Activated CD8-positive, alpha-beta memory T cell treated with anti-CD3 and anti-CD28 coated beads, Interleukin-2, amount 50 U/mL, for 48 hours (primary cell): ENCODE measurements around the gene ROPN1B.
A peak's percentile ranks its signal among the peaks of the same experiment; 100 is the strongest.
"Not testable (repeated sequence)": the region's sequence is repeated elsewhere in the genome, so short reads cannot be mapped to it uniquely, and the experiment has no call there.

Experiments
- DNase-seq: peaks from one replicate; pipeline ENCODE4 v3.0.0-alpha.2; 2020

Gene ROPN1B

GRCh38 chr3:125968701-125969592 lies at the start of gene ROPN1B:
Gene ROPN1B (plus strand): TSS chr3:125969178. CDS start chr3:125972055, 2,877 bp downstream.
- not testable (repeated sequence) for DNase-seq

GRCh38 chr3:125920191-125920590 lies 48.8 kb upstream of the ROPN1B start:
- DNase-seq = not testable (repeated sequence)

- DNase-seq = not testable (repeated sequence)
These were observed 48.2 kb upstream of the ROPN1B start for GRCh38 chr3:125920751-125921279.

GRCh38 chr3:125921712-125922111 lies 47.3 kb upstream of the ROPN1B start:
- DNase-seq = peak; percentile 61

GRCh38 chr3:125923324-125924115 lies 45.5 kb upstream of the ROPN1B start:
- DNase-seq = not testable (repeated sequence)

- not testable (repeated sequence) for DNase-seq
These were observed 44.7 kb upstream of the ROPN1B start for GRCh38 chr3:125924276-125924675.

- not testable (repeated sequence) for DNase-seq
These were observed 43.3 kb upstream of the ROPN1B start for GRCh38 chr3:125925727-125926126.

GRCh38 chr3:125928771-125929545 lies 40.0 kb upstream of the ROPN1B start:
- peak; percentile 88 for DNase-seq

GRCh38 chr3:125929765-125930164 lies 39.2 kb upstream of the ROPN1B start:
- not testable (repeated sequence) for DNase-seq

GRCh38 chr3:125931355-125931880 lies 37.6 kb upstream of the ROPN1B start:
- DNase-seq = not testable (repeated sequence)

- DNase-seq = not testable (repeated sequence)
These were observed 35.4 kb upstream of the ROPN1B start for GRCh38 chr3:125933397-125934173.

- DNase-seq = not testable (repeated sequence)
These were observed 33.6 kb upstream of the ROPN1B start for GRCh38 chr3:125935252-125935874.

- not testable (repeated sequence) for DNase-seq
These were observed 32.7 kb upstream of the ROPN1B start for GRCh38 chr3:125936210-125936815.

GRCh38 chr3:125936891-125937290 lies 32.1 kb upstream of the ROPN1B start:
- not testable (repeated sequence) for DNase-seq

GRCh38 chr3:125947806-125948205 lies 21.2 kb upstream of the ROPN1B start:
- DNase-seq = not testable (repeated sequence)

- DNase-seq = not testable (repeated sequence)
These were observed 20.1 kb upstream of the ROPN1B start for GRCh38 chr3:125948901-125949300.

- not testable (repeated sequence) for DNase-seq
These were observed 17.8 kb upstream of the ROPN1B start for GRCh38 chr3:125951176-125951575.

- not testable (repeated sequence) for DNase-seq
These were observed 12.0 kb upstream of the ROPN1B start for GRCh38 chr3:125957020-125957419.

- DNase-seq = no peak
These were observed 11.1 kb upstream of the ROPN1B start for GRCh38 chr3:125957674-125958510.
